ENCODE results near the gene DGKB. TPM values are rescaled to one million over a fixed set of nuclear protein-coding genes. Genes with fewer than 3 reads are reported as not detected.
"Not testable (repeated sequence)": the region's sequence is repeated elsewhere in the genome, so short reads cannot be mapped to it uniquely, and the experiment has no call there.

Gene DGKB
- total RNA-seq, 1 donor, result not detected

GRCh38 chr7:14510268-14510667 lies 392.3 kb downstream of the DGKB start:
- Histone ChIP-seq H3K9me3 (ENCODE audit: low read depth, low read length) (peaks cover 6% of the 10 kb centered on the region), H3K4me3 (ENCODE audit: low read length) (no peak overlapping the region), H3K4me1 (ENCODE audit: insufficient read depth, low read length) (no peaks in the 10 kb centered on the region), H3K27me3 (ENCODE audit: insufficient read depth, low read length) (no peaks in the 10 kb centered on the region)

GRCh38 chr7:14507617-14508016 lies 394.9 kb downstream of the DGKB start:
- H3K4me3 ChIP-seq (ENCODE audit: low read length), result no peak overlapping the region
- H3K27me3 ChIP-seq (ENCODE audit: insufficient read depth, low read length), result no peaks in the 10 kb centered on the region
- H3K4me1 ChIP-seq (ENCODE audit: insufficient read depth, low read length), result no peaks in the 10 kb centered on the region
- H3K9me3 ChIP-seq (ENCODE audit: low read depth, low read length), result peaks cover 8% of the 10 kb centered on the region

DNA sequence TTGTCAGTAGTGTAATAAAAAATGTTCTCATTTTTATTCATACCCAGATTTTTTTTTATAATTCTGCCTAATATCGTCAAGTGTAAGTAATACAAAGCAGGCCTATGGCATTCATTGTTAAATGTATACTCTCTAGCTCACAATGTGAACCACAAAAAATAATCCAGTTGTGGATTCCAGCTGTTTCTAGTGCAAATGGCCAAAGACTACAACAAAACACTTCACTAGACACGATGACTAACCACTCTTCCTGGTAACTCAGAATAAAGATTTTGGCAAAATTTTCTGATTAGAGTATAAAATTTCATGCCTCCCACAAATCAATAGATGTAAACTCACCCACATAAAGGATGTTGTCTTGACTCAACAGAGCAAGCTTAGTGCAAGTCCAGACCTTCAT lies 396.6 kb downstream of the DGKB start:
- Histone ChIP-seq H3K4me1 (ENCODE audit: insufficient read depth, low read length) (no peaks in the 10 kb centered on the region), H3K4me3 (ENCODE audit: low read length) (no peak overlapping the region), H3K27me3 (ENCODE audit: insufficient read depth, low read length) (no peaks in the 10 kb centered on the region), H3K9me3 (ENCODE audit: low read depth, low read length) (peaks cover 17% of the 10 kb centered on the region)

DNA sequence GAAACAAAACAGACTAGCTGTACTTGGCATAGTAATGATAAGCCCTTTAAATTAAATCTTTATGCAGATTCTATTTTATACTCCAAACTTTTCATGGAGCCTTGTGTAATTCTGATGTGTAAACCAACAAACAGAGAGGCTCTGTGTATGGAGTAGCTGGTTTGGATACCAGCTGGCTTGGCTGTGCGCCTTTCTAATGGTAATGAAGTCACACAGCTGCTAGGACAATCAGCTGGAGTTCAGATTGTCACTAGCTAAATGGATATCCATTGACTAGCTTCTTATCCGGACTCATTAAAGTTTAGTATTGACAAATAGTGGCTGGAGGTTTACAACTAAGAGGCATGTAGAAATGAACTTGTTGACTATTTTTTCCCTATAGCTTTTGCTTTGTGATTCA lies 398.4 kb downstream of the DGKB start:
- no peaks in the 10 kb centered on the region for H3K27me3 ChIP-seq (ENCODE audit: insufficient read depth, low read length)
- peaks cover 17% of the 10 kb centered on the region for H3K9me3 ChIP-seq (ENCODE audit: low read depth, low read length)
- H3K4me1 ChIP-seq (ENCODE audit: insufficient read depth, low read length), result no peaks in the 10 kb centered on the region
- H3K4me3 ChIP-seq (ENCODE audit: low read length), result no peak overlapping the region

- Histone ChIP-seq H3K4me1 (ENCODE audit: insufficient read depth, low read length) (no peaks in the 10 kb centered on the region), H3K4me3 (ENCODE audit: low read length) (no peak overlapping the region), H3K9me3 (ENCODE audit: low read depth, low read length) (peaks cover 19% of the 10 kb centered on the region), H3K27me3 (ENCODE audit: insufficient read depth, low read length) (no peaks in the 10 kb centered on the region)
These were observed 398.9 kb downstream of the DGKB start for GRCh38 chr7:14503623-14504022.

- Histone ChIP-seq H3K4me3 (ENCODE audit: low read length) (no peak overlapping the region), H3K4me1 (ENCODE audit: insufficient read depth, low read length) (no peaks in the 10 kb centered on the region), H3K27me3 (ENCODE audit: insufficient read depth, low read length) (no peaks in the 10 kb centered on the region), H3K9me3 (ENCODE audit: low read depth, low read length) (peaks cover 22% of the 10 kb centered on the region)
These were observed 401.1 kb downstream of the DGKB start for GRCh38 chr7:14501436-14501835.

GRCh38 chr7:14497390-14497789 lies 405.2 kb downstream of the DGKB start:
- Histone ChIP-seq H3K9me3 (ENCODE audit: low read depth, low read length) (peaks cover 14% of the 10 kb centered on the region), H3K4me1 (ENCODE audit: insufficient read depth, low read length) (no peaks in the 10 kb centered on the region), H3K4me3 (ENCODE audit: low read length) (no peak overlapping the region), H3K27me3 (ENCODE audit: insufficient read depth, low read length) (no peaks in the 10 kb centered on the region)

- Histone ChIP-seq H3K9me3 (ENCODE audit: low read depth, low read length) (peaks cover 5% of the 10 kb centered on the region), H3K4me1 (ENCODE audit: insufficient read depth, low read length) (no peaks in the 10 kb centered on the region), H3K27me3 (ENCODE audit: insufficient read depth, low read length) (no peaks in the 10 kb centered on the region), H3K4me3 (ENCODE audit: low read length) (no peak overlapping the region)
These were observed 406.9 kb downstream of the DGKB start for GRCh38 chr7:14495633-14496032.

DNA sequence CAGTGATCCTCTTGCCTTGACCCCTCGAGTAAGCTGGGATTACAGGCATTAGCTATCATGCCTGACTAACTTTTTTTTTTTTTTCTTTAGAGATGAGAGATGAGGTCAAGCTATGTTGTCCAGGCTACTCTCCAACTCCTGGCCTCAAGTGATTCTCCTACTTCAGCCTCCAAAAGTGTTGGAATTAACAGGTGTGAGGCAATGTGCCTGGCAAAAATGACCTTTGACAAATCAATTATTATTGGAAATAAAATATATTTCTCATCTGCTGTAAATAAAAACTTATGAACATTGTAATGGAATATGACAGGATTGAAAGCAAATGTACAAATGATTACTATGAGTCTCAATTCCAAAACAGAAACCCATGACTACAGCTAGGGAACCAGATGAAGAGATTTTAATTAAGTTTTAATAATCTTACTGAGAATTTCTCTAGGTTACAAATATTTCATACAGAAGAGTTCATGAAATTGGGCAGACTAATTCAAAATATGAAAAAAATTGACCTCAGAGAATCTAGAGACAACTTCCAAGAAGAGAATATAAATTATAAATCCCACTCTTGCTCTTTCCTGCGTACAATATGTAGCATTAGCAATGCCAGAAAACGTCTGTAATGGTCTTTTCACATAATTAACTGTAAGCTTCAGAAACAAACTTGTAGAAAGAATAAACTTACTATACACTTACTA lies 414.7 kb downstream of the DGKB start:
- no peaks in the 10 kb centered on the region for H3K4me1 ChIP-seq (ENCODE audit: insufficient read depth, low read length)
- no peaks in the 10 kb centered on the region for H3K27me3 ChIP-seq (ENCODE audit: insufficient read depth, low read length)
- no peaks in the 10 kb centered on the region for H3K9me3 ChIP-seq (ENCODE audit: low read depth, low read length)
- H3K4me3 ChIP-seq (ENCODE audit: low read length), result no peak overlapping the region

DNA sequence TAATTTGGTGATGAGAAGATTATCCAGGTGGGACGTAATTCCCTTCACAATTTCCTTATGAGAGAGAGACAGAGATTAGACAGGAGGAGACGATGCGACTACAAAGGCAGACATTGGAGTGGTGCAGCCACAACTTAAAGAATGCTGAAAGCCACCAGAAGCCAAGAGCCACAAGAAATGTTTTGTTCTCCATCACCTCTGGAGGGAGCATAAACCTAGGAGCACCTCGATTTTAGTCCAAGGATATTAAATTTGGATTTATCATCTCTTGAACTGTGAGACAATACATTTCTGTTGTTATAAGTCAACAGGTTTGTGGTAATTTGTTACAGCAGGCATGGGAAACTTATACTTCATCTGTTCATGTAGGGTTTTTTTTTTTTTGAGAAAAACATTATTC lies 418.9 kb downstream of the DGKB start:
- H3K4me1 ChIP-seq (ENCODE audit: insufficient read depth, low read length), result no peaks in the 10 kb centered on the region
- no peak overlapping the region for H3K4me3 ChIP-seq (ENCODE audit: low read length)
- no peaks in the 10 kb centered on the region for H3K9me3 ChIP-seq (ENCODE audit: low read depth, low read length)
- H3K27me3 ChIP-seq (ENCODE audit: insufficient read depth, low read length), result no peaks in the 10 kb centered on the region

- Histone ChIP-seq H3K4me1 (ENCODE audit: insufficient read depth, low read length) (no peaks in the 10 kb centered on the region), H3K9me3 (ENCODE audit: low read depth, low read length) (no peaks in the 10 kb centered on the region), H3K4me3 (ENCODE audit: low read length) (no peak overlapping the region), H3K27me3 (ENCODE audit: insufficient read depth, low read length) (no peaks in the 10 kb centered on the region)
These were observed 422.3 kb downstream of the DGKB start for GRCh38 chr7:14480281-14480680.

- H3K4me1 ChIP-seq (ENCODE audit: insufficient read depth, low read length), result no peaks in the 10 kb centered on the region
- no peaks in the 10 kb centered on the region for H3K27me3 ChIP-seq (ENCODE audit: insufficient read depth, low read length)
- H3K4me3 ChIP-seq (ENCODE audit: low read length), result no peak overlapping the region
- no peaks in the 10 kb centered on the region for H3K9me3 ChIP-seq (ENCODE audit: low read depth, low read length)
These were observed 423.6 kb downstream of the DGKB start for GRCh38 chr7:14478834-14479510.

DNA sequence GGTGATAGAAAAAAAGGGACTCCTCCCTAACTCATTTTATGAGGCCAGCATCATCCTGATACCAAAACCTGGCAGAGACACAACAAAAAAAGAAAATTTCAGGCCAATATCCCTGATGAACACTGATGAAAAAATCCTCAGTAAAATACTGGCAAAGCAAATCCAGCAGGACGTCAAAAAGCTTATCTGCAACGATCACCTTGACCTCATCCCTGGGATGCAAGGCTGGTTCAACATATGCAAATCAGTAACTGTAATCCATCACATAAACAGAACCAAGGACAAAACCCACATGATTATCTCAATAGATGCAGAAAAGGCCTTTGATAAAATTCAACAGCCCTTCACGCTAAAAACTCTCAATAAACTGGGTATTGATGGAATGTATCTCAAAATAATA lies 440.8 kb downstream of the DGKB start:
- not testable (repeated sequence) for H3K4me3 ChIP-seq (ENCODE audit: low read length); H3K4me1 ChIP-seq (ENCODE audit: insufficient read depth, low read length); H3K27me3 ChIP-seq (ENCODE audit: insufficient read depth, low read length); H3K9me3 ChIP-seq (ENCODE audit: low read depth, low read length)

GRCh38 chr7:14458846-14459245 lies 443.7 kb downstream of the DGKB start:
- H3K4me3 ChIP-seq (ENCODE audit: low read length); H3K27me3 ChIP-seq (ENCODE audit: insufficient read depth, low read length); H3K4me1 ChIP-seq (ENCODE audit: insufficient read depth, low read length); H3K9me3 ChIP-seq (ENCODE audit: low read depth, low read length): not testable (repeated sequence)

DNA sequence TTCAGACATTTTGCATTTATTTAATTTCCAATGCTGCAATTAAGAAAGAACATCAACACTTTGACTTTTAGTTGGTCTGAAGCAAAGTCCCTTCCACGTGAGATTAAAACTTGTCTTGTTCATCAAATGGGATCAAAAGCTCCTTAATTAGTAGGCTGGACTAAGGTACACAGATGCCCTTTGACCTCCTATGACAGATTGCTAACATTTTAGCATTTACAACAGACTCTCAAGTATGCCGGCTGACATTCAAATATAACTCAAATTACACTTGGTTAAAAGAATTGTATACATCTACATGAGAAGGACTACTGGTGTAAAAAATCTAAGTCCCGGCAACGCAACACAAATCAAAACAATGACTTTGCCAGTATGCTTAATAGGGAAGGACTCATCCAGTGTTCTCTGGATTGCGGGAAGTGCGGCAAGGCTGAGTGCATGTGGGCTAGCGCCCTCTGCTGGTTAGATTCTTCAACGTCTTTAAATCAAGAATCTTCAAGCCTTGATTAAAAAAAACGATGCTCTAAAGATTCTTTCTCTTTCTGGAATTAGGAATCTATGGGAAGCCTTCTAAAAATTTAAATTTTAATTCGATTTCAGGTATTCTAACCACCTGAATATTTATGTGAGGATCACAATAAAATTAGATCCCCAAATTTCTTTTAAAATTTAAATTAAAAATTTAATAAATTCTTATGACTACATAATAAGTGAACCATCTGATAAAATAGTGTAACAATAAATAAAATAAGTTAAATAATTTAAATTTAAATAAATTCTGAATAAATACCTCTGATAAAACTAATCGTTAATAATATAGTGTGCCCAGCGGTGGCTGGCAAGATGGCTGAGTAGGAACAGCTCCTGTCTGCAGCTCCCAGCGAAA lies 444.7 kb downstream of the DGKB start:
- H3K27me3 ChIP-seq (ENCODE audit: insufficient read depth, low read length), result no peaks in the 10 kb centered on the region
- no peaks in the 10 kb centered on the region for H3K4me1 ChIP-seq (ENCODE audit: insufficient read depth, low read length)
- H3K9me3 ChIP-seq (ENCODE audit: low read depth, low read length), result no peaks in the 10 kb centered on the region
- no peak overlapping the region for H3K4me3 ChIP-seq (ENCODE audit: low read length)
